NCI-H2107 treated with DMSO at 0.1 percent for 48 hours (cell line): ENCODE results near the gene AGBL1.

ENCODE experiments used
- DNase-seq: peaks from one replicate; lab custom pipeline; 2025; ENCODE audit not compliant: unreplicated experiment; lab: John Stamatoyannopoulos, UW

AGBL1 gene

DNA sequence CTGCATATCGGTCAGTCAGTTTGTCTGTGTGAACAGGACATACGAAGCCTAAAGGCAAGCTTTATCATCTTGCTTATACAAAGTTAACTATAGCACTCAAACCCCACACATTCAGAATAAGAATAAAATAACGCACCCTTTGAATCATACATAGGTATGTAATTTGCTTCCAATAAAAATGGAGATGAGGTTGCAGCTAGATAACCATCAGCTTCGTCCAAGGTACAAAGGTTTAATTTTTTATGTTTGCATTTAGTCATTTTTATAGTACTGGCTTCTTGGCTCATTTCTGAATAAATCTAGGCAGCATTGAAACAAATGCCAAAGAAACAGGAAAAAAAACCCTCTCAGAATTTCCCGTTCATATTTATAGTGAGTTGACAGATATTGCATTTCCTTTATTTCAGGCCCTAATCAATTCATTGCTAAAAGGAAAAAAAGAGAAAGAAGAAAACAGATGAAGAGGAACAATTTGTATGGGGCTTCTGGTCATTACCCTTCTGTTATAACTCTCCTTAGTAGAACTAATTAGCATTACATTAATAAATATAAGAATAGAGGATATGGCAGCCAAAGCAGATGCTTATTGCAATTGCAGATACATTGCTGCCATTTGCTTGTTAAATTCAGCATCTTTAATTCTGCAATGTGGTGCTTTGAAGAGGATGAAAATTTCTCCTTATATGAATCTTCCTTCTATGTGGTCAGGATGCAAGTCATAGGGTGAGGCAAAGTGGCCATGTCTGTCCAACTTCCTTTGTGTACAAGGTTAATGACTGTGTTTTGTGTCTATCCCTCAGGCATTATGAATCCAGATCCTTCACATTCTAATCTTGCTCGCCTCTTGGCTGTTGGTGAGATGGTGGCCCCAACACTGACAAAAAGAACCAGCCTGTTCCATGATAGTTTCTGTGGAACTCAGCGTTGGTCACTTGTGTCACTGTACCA, 550.0 kb downstream of the AGBL1 start:
- DNase-seq, result no peak

DNA sequence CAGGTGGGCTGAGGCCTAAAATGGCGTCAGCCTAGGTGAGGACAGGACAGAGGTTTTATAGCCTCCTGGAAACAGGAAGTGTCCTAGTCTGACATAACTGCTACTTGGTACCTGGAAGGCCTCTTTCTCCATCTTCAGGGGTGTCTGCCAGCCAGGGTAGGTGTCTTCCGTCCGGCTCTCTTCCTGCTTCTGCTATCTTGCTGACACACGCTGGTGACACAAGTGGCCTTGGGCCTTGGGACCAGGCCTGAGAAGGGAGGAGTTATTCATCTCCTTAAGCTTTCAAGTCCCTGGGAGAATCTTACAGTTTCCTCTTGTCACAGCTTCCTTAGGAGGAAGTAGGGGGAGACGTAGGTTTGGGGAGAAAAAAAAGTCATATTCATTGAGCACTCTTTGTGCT, 551.3 kb downstream of the AGBL1 start:
- no peak for DNase-seq

DNA sequence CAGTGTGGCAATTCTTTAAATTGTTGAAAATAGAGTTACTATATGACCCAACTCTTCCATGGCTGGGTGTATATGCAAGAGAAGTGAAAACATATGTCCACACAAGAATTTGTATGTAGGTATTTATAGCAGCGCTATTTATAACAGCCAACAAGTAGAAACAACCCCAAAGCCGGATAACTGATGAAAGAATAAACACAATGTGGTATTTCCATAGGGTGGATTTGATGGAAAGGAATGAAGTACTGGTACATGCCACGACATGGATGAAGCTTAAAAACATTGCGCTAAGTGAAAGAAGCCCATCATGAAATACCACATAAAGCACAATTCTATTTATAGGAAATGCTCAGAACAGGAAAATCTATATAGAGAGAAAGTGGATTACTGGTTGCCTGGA, 554.5 kb downstream of the AGBL1 start:
- DNase-seq, result no peak

DNA sequence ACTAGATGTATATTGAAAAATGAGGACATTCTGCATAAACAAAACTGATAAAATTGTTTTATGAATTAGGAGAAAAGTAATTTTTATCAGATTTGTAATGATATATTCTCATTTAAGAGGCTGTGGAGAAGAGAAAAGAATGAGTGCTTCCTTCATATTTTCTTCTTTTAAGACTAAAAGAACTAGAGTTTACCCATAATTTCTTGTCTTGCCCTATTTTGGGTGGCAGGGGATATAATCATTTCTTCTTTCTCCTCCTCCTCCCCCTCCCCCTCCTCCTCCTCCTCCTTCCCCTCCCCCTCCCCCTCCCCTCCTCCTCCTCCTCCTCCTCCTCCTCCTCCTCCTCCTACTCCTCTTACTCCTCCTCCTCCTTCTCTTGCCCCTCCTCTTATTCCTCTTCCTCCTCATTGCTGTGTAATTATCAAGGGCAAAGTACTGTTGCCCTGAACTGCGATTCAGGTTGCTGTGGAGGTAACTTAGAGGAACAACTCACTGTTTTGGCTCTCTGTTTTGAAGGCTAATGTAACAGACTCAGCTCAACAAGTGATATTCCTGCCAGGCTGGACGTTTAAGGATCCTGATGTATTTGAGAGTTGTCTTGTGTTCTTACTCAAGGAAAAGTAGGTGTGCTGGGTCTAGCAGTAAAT, 555.4 kb downstream of the AGBL1 start:
- no peak for DNase-seq

DNA sequence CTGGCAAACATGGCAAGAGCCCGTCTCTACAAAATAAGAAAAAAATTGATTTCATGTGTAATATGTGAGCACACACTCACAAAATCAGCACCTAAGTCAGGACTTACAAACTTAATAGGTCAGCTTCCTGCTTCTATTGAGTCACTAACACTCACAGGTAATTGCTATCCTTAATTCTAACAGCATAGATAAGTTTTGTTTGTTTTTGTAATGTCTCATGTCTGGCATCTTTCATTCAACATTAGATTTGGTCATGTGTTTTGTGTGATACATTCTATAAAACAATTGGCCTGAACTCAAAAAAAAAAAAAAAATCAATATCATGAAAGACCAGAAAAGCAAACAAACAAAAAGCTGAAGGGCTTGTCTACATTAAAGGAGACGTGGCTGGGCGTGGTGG, 564.7 kb downstream of the AGBL1 start:
- DNase-seq, result no peak

DNA sequence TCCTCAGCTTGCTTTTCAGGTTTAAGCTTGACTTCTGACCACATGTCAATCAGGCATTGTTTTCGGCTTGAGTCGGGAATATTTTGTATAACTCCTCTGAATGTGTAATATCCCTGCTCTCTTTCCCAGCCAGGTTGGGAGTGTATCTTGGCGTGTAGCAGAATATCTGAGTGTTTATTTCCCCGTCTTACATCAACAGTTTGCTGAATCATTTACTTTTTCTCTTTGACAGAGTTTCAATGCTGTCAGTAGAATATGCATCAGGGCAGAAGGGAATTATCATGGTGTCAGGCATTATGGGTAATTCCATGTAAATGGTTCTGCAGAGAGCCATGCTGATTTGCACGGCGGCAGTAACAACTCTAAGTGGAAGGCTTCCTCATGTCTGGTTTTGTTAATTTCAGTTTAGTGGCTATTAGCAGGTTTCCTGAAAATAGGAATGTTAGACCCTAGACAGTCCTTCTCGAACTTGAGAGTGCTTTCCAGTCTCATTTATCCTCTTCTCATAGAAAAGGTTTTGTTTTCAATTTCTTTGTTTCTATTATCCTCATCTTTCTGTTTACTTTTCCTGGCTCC, 566.3 kb downstream of the AGBL1 start:
- DNase-seq, result no peak

DNA sequence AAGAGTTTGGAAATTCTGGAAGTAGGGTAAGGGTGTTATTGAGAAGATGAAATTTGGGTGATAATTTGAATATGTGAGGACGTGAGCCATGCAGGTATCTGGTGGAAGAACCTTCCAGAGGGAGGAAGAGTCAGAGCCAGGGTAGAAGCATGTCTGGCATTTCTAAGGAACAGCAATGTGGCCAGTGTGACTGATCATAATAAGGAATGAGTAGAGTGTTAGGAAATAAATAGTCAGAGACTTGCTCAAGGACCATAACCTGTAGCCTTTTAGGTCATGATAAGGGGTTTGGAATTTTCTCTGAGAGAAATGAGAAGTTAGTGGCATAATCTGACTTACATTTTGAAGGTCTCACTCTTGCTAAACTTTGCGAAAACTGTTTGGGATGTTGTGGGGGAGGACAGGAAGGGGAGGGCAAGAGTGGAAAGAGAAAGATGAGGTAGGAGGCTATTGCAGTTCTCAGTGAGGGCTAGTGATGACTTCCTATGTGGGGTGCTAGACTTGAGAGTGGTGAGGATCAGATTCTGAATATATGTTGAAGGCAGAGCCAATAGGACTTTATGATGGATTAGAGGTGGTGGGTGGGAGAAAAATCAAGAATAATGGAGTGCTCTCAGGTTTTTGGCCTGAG, 568.3 kb downstream of the AGBL1 start:
- DNase-seq, result no peak

DNA sequence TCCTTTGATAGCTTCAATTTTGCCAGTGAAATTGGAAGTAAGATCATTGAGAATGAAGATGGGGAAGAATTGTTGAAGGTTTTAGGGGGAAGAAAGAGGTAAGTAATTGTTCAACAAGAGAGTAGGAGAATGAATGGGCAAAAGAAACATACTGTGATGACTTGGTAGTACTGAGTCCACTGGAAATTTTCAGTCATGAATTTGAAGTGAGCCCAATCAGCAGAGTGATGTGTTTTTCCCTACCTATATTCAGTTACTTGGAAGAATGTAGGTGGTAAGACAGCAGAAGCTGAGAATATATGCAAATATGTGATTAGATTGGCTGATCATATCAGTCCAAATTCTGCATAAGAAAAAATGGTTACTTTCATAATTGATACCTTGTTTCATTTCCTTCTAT, 569.6 kb downstream of the AGBL1 start:
- DNase-seq, result no peak

DNA sequence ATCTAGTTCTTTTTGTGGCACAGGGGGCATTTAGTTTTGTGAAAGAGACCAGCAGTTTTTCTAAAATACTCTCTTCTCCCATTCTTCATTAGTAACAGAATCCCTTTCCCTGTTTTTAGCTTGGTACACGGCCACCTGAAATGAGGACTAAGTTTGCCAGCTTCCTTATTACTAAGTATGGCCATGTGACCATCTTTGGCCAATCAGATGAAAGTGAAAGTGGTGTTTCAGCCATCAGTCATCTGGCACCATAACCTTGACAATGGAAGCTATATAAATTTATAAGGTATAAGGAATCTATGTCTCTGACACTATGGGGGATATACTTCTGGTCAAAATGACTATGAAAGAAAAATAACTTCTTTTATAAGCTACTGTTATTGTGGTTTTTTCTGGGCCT, 570.4 kb downstream of the AGBL1 start:
- DNase-seq, result no peak

DNA sequence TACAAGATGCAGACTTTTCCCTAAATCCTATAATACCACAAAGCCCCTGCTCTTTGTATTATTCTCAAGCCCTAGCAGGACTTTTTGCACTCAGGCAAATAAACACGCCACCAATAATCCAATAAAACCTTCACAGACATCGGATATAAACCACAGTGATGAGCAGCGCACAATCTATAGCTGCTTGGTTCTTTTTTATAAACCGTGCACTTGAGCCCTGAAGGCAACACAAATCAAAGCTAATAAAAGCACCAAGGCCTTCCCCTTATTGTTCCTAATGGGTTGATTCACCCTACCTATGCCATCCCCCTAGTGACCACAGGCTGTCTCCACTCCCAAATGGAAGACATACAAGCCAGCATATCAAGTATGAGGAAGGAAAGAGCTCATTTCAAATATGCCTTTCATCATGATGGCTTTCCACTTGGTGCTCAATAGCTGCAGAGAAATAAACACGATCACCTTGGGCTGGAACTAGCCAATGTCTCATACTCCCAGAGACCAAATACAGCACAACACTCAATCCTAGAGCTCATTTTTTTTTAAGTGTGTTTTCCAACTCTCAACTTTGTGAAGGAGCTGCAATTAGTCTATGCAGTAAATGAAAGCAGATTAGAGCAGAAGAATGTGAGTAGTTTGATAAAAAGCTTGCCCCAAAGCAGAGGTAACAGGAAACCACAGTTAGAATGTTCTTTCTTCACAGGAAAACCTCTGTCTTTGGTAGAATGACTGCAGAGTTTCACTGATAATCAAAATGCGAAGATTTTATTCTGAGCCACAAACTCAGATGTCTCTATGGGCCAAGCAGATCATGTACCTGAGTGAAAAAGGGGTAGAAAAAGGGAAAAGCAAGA, 573.9 kb downstream of the AGBL1 start:
- DNase-seq, result no peak

DNA sequence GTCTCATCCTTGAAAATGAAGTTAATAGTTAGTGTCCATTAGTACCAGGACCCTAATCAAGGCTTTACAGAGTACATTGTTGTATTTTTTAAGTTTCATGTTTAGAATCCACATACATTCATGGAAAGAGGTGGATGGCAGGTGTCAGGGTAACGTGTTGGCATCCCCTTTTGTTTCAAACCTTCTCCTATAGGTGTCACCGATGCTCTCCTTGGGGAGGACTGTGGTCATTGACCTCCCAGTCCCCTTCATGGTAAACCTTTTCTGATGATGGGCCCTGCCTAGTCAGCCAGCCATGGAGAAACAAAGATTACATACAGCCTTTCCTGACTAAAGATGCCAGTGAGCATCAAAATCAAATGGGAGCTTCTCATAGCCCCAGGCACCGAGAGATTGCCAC, 574.8 kb downstream of the AGBL1 start:
- DNase-seq, result no peak

DNA sequence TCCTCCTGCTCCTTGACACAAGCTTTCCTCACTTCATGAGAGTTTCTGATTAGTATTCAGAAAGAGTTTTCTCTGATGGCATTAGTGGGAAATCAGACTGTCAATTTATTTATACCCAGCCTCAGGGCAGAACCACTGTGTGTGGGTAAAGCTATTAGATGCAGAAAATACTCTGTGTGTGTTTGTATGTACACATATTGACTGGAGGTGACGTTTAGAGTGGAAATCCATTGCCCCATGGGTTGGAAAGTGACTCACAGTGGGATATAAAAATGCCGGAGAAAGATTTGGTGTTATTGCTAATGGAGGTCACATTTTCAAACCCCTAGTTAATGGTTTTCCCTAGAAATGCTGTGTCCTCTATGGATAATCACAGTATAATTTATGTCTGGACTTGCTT, 577.6 kb downstream of the AGBL1 start:
- no peak for DNase-seq

DNA sequence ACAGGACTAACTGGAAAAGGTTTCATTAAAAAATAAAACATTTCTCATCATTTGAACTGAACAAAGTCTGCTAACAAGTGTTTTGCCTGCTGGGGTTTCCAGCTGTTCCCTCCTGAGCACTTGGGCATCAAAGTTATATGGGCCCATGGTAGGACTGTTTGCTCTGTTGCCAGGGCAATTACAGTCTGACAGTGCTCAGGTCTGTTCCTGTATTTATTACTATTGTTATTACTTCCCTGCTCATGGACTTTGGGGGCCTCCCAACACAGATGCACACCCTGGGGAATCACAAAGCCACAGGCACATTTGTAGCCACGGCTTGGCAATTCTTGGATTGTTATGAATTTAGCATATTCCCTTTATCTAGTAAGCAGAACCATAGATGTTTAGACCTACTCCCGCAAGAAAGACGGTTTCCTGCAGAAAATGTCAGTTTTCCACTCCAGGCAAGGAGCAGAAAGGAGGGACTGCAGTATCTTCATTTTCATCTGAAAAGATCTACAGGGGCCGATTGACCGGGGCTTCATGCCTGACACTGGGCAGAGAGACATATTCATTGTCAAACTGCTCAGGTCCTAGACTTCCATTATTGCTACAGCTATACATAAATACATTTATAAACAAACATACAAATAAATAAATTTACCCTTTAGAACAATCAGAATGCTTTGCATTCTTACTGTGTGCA, 580.2 kb downstream of the AGBL1 start:
- no peak for DNase-seq

DNA sequence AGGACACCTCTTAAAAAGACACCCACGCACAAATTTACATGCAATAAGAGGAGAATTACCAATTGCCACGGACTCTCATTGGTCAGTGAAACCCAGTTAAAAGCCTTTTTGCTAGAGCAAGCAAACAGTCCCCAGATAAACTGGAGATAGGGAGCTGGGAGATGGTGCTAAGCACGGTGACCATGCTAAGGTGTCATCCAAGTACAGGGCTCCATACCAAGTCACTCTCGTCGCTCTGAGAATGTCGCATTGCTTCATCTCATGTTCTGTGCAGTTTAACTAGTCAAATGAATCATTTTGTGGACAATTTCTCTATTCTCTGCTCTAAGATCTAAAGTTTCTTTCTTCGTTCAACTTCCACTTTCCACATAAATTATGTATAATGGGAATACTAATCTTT, 581.9 kb downstream of the AGBL1 start:
- no peak for DNase-seq

DNA sequence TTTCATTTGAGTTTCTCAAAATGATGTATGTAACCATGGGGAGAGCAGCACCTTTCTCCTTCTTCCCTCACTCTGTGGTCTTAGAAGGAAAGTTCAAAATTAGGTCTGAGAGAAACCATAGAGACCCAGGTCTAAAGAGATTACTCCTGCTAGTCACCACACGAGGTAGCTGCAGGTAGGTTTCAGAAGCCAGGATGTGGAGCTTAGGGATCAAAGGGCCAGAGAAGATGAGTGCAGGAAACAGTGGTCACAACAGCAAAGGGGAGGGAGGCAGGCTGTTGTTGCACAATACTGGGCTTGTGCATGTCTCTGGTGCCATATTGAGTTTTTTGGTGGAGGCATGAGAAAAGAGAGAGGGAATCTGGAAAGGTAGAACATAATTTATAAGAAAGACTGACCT, 583.6 kb downstream of the AGBL1 start:
- no peak for DNase-seq

DNA sequence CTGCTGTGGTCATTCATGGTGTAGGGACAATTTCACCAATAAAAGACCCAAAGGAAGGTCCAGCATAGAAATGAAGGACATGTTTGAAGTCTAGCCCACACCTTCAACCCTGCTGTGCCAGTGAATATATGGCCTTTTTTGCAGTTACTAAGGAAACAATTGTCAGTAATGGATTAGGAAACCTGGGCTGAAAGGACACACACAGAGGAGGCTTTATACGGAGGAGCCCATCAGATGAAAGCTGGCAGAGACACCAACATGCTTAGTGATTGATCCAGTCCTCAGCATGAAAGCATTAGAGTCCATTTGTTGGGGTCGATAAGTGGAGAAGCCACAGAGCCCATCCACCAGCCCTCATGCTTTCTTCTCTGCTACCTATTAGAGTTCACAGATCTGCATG, 584.3 kb downstream of the AGBL1 start:
- no peak for DNase-seq

DNA sequence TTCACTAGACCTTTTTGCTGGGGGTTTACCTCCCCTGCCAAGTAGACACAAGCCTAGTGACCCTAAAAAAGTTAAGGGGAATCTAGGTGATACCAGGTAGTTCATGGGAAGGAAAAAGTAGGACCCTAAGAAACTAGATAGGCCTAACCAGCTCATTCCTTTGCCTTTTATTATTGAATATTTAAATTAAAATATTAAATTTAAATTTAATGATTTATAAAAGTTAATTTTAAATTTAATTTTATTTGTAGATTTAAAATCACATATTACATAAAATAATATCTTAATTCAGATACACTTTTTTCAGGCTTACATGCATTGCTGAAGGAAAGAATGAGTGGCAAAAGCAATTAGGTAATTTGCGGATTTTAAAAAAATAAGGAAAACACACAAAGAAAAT, 584.9 kb downstream of the AGBL1 start:
- no peak for DNase-seq

DNA sequence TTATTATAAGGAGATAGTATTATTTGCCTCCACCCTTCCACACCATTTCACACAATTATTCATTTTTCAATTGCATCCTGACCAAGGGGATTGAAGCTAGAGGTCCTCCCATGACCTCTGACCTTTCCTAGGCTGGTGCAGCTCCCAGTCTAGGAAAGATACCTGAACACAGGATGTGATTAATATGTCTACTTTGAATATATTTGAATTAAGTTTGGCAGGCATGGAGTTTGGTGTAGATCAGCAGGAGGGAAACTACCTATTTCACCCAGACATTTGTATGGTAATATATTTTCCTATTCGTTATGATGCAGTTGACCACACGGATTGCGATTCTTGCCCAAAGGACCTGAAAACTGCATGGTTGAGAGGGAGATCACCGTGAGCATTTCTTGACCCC, 596.3 kb downstream of the AGBL1 start:
- no peak for DNase-seq

DNA sequence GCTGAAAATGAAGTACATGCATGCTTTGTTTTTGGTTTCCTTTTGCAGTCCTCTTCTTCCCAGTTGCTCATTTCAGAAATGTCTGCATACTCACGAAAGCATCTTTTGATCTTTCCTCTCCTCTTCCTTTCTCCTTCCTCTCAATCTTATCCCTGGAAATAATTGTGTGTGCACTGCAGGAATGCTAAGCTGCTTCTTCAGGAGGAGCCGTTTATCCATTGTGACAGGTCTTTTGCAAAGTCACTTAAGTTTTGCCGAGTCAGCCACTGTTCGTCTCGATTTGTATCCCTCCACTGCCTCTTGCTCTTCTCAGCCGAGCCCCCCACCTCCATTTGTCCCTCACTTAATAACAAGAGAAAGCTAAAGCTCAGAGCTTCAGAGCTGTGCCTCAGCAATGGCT, 597.6 kb downstream of the AGBL1 start:
- DNase-seq, result no peak

DNA sequence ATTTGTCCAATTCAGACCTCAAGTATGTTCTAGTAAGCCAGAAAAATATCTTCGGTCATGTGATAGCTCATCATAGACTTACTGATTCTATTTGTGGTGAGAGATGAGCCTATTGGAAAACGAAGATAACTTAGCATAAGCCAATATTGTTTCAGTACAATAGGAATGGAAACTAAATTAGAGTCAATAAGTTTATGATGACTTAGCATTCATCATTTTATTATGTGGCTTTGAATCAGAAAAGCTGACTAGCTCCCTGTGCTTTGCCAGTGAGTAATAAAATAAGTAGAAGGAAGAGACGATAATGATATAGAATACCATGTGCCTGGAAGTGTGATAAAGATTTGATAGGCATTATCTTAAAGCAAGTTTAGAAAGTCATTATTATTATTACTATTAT, 605.6 kb downstream of the AGBL1 start:
- DNase-seq, result no peak
